GM12874 (cell line): ENCODE measurements around the gene EGFL7.
A peak's percentile ranks its signal among the peaks of the same experiment; 100 is the strongest.

ENCODE experiments used
- CTCF ChIP-seq: IDR thresholded peaks from 2 replicates; pipeline ENCODE4 v1.5.1; 2011; ENCODE audit warnings: low read depth, mild to moderate bottlenecking, control low read depth, low read length, moderate library complexity; ENCODE audit not compliant: insufficient read depth

The EGFL7 gene

GRCh38 chr9:136631038-136632000 lies 31.4 kb upstream of the EGFL7 start:
- peak; percentile 90 for TF ChIP-seq CTCF

GRCh38 chr9:136634904-136635303 lies 27.8 kb upstream of the EGFL7 start:
- no peak for TF ChIP-seq CTCF

GRCh38 chr9:136640171-136641111 lies 22.3 kb upstream of the EGFL7 start:
- no peak for TF ChIP-seq CTCF

GRCh38 chr9:136642439-136642921 lies 20.2 kb upstream of the EGFL7 start:
- TF ChIP-seq CTCF, result no peak

- no peak for TF ChIP-seq CTCF
Observed at GRCh38 chr9:136643596-136644342, 18.9 kb upstream of the EGFL7 start.

- no peak for TF ChIP-seq CTCF
Observed at GRCh38 chr9:136644343-136644592, 18.4 kb upstream of the EGFL7 start.
